Measurements from ENCODE around the gene SPATA4.

SPATA4 gene

DNA sequence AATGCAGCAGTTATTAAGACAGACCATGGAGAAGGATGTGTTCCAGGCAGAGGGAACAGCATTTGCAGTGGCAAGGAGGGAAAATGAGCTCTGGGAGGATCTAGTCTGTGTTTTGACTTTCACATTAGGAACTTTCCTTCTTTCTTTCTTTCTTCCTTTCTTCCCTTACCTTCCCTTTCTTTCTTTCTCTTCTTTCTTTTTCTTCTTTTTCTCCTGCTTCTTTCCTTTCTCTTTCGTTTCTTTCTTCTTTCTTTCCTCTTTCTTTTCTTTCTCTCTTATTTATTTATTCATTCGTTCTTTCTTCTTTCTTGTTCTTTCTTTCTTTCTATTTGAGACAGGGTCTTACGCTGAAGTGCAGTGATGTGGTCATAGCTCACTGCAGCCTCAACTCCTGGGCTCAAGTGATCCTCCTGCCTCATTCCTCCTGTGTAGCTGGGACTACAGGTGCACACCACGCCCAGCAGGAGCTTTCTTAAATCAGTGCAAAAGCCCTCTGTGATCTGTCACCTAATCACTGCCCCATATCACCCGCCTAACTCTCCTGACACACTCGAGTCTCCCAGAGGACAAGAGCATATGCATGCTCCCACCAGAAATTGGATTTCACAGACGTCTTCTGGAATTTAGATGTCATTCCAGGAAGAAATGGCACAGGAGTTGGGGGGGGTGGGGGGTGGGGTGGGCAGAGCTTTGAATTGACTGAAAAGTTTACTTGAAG, 15.4 kb upstream of the SPATA4 start:
- no peak overlapping the region for H3K4me3 ChIP-seq (ENCODE audit: low read depth, low read length)
- DNase-seq (ENCODE audit: low read depth), result no peak
- TF ChIP-seq, protein P1, sequence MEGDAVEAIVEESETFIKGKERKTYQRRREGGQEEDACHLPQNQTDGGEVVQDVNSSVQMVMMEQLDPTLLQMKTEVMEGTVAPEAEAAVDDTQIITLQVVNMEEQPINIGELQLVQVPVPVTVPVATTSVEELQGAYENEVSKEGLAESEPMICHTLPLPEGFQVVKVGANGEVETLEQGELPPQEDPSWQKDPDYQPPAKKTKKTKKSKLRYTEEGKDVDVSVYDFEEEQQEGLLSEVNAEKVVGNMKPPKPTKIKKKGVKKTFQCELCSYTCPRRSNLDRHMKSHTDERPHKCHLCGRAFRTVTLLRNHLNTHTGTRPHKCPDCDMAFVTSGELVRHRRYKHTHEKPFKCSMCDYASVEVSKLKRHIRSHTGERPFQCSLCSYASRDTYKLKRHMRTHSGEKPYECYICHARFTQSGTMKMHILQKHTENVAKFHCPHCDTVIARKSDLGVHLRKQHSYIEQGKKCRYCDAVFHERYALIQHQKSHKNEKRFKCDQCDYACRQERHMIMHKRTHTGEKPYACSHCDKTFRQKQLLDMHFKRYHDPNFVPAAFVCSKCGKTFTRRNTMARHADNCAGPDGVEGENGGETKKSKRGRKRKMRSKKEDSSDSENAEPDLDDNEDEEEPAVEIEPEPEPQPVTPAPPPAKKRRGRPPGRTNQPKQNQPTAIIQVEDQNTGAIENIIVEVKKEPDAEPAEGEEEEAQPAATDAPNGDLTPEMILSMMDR (IDR thresholded peaks at IDR 0.05; ENCODE audit: low read depth, low read length, missing control alignments), result no peak
- in situ Hi-C loops (cut with HindIII; ENCODE audit: low sequenced_read_pairs), result no loop called here

DNA sequence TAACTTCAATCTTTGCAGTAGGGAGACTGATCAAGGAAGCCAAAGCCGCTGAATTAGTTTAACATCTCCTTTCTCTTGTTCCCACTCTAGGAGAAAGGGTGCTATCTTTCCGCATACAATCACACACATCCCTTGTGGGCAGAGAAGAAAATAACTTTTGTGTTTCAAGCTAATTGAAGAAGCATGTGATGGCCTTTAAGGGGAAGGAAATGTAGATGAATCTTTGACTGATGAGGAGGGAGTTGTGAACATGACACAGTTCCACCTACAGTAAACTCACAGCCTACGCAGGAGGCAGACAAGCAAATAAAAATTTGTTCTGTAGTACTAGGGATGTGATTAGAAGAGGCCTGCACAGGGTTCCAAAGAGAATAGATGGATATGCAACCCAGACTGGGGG, 14.7 kb upstream of the SPATA4 start:
- in situ Hi-C loops (cut with HindIII; ENCODE audit: low sequenced_read_pairs), result no loop called here
- no peak for DNase-seq (ENCODE audit: low read depth)
- no peak overlapping the region for H3K4me3 ChIP-seq (ENCODE audit: low read depth, low read length)
- TF ChIP-seq, protein P1 (IDR thresholded peaks at IDR 0.05; ENCODE audit: low read depth, low read length, missing control alignments), result no peak

DNA sequence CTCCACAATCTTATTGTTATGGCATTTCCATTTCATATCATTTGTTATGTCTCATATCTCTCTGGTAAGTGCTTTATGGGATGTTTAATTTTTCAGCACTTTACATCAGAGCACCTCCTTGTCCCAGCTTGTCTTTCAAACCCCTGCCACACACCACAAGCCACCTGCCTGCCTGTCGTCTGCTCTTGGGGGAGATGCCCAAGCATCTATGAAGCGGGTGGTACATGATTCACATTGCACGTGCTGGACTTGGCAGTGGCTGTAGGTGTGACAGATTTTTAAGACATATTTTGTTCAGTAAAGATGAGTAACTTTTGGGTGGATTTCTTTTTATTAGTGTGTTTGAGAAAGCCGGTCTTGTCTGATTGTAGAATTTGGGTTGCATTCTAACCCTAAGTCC, 14.2 kb upstream of the SPATA4 start:
- DNase-seq (ENCODE audit: low read depth), result no peak
- in situ Hi-C loops (cut with HindIII; ENCODE audit: low sequenced_read_pairs), result no loop called here

DNA sequence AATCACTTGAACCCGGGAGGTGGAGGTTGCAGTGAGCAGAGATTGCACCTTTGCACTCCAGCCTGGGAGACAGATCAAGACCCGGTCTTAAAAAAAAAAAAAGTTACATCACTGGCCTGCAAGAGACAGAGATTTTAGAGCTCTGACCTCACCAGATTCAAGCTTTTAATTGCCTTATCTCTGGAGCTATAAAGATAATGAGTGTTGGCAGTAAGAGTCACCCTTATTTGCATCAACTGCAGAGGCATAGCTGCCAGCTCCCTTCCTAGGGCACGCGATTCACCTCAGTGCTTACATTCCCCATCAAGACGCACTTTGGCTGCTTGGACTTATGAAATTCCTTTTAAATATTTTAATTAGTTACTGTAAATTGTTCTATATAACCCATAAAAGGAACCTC, 12.5 kb upstream of the SPATA4 start:
- TF ChIP-seq, protein P1 (IDR thresholded peaks at IDR 0.05; ENCODE audit: low read depth, low read length, missing control alignments), result no peak
- H3K4me3 ChIP-seq (ENCODE audit: low read depth, low read length), result no peak overlapping the region
- no peak for DNase-seq (ENCODE audit: low read depth)
- in situ Hi-C loops (cut with HindIII; ENCODE audit: low sequenced_read_pairs), result no loop called here

More for the DNA sequence above, 14.2 kb upstream of the SPATA4 start:
- TF ChIP-seq, protein P1 (IDR thresholded peaks at IDR 0.05; ENCODE audit: low read depth, low read length, missing control alignments), result no peak
- no peak overlapping the region for H3K4me3 ChIP-seq (ENCODE audit: low read depth, low read length)

DNA sequence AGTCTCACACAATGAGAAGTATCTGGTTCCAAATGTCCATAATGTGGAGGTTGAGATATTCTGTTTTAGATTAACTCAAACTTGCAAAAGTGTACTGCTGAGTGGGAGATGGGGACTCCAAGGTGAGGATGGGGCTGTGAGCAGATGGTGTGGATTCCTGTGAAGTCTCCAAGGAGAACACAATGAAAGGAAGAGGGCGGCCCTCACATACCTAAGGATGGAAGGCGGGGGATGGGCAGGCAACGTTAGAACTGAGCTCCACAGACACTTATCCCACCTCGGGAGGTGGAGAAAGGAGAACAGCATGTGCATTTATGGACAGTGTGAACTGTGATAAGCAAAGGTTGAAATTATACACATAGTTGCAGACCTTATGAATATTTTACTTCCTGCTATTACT, 9.9 kb upstream of the SPATA4 start:
- in situ Hi-C loops (cut with HindIII; ENCODE audit: low sequenced_read_pairs), result no loop called here
- no peak overlapping the region for H3K4me3 ChIP-seq (ENCODE audit: low read depth, low read length)
- no peak for DNase-seq (ENCODE audit: low read depth)
- TF ChIP-seq, protein P1 (IDR thresholded peaks at IDR 0.05; ENCODE audit: low read depth, low read length, missing control alignments), result no peak

DNA sequence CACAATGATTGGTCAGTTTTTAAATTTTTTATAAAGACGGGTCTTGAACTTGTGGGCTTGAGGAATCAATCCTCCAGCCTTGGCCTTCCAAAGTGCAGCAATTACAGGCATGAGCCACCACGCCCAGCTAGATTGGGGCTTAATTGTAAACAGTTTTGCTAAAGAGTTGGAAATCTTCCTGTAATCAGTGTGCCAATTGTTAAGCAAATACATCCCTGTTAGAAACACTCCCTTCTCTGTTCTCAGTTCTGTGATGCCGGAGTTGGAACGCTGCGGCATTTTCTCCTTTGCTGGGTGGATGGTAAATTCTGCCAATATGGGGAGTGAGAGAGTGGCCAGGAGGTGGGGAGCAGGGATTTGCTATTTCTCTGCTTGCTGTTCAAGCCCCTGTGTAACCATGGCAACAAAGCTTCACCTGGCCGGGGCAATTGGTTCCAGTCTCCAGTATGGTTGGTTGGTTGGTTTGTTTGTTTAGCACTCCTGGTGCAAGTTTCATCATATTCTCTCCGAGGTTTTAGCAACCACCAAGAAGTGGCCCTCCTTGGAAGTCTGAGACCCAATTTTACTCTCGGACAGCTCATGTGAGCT, 3.0 kb upstream of the SPATA4 start:
- no peak for DNase-seq (ENCODE audit: low read depth)
- H3K4me3 ChIP-seq (ENCODE audit: low read depth, low read length), result no peak overlapping the region
- in situ Hi-C loops (cut with HindIII; ENCODE audit: low sequenced_read_pairs), result no loop called here
- TF ChIP-seq, protein P1 (IDR thresholded peaks at IDR 0.05; ENCODE audit: low read depth, low read length, missing control alignments), result no peak

Measured in astrocyte of the cerebellum (primary cell).